Prostate gland (tissue), 2 donors: ENCODE measurements around the gene ALDH18A1.

Experiments
- POLR2A ChIP-seq: fragments of 450-650 bp; IDR thresholded peaks from one replicate; pipeline ENCODE4 v1.6.1; 2016; ENCODE audit warnings: antibody characterized with exemption, mild to moderate bottlenecking
- POLR2AphosphoS5 ChIP-seq: sonication (generic); formaldehyde crosslinking; IDR thresholded peaks from one replicate; pipeline ENCODE4 v1.6.1; 2017; ENCODE audit warnings: antibody characterized with exemption
- TF ChIP-seq, protein P1 (sequence below), 4 experiments: fragments of 200-600 bp in 2 of 4; fragments of 450-650 bp in 2 of 4; sonication (generic) in 2 of 4; IDR thresholded peaks; 1 replicate in 3 of 4; 2 replicates in 1 of 4; pipeline ENCODE4 v1.5.1; 2016 to 2019; ENCODE audit warnings: antibody characterized with exemption in 4 of 4, mild to moderate bottlenecking in 2 of 4, moderate library complexity in 2 of 4

DNA sequence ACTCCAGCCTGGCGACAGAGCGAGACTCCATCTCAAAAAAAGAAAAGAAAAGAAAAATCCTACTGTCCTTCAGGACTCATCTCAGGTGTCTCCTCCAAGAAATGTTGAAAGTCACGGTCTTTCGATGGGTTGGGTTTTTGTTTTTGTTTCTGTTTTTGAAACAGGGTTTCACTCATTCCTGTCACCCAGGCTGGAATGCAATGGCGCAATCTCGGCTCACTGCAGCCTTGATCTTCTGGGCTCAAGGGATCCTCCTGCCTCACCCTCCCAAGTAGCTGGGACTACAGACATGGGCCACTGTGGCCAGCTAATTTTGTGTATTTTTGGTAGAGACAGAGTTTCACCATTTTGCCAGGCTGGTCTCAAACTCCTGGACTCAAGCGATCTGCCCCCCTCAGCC, 92.2 kb downstream of the ALDH18A1 start:
- TF ChIP-seq POLR2A: no peak
- TF ChIP-seq, protein P1, sequence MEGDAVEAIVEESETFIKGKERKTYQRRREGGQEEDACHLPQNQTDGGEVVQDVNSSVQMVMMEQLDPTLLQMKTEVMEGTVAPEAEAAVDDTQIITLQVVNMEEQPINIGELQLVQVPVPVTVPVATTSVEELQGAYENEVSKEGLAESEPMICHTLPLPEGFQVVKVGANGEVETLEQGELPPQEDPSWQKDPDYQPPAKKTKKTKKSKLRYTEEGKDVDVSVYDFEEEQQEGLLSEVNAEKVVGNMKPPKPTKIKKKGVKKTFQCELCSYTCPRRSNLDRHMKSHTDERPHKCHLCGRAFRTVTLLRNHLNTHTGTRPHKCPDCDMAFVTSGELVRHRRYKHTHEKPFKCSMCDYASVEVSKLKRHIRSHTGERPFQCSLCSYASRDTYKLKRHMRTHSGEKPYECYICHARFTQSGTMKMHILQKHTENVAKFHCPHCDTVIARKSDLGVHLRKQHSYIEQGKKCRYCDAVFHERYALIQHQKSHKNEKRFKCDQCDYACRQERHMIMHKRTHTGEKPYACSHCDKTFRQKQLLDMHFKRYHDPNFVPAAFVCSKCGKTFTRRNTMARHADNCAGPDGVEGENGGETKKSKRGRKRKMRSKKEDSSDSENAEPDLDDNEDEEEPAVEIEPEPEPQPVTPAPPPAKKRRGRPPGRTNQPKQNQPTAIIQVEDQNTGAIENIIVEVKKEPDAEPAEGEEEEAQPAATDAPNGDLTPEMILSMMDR (IDR thresholded peaks at IDR 0.05): no peak
- TF ChIP-seq POLR2AphosphoS5: no peak
